Activated CD4-positive, alpha-beta T cell treated with anti-CD3 and anti-CD28 coated beads, Interleukin-2, amount 10 ng/mL, durations not matched to agents 24 days and 14 days (primary cell): ENCODE results near the gene RILP. TPM values are rescaled to one million over a fixed set of nuclear protein-coding genes. Genes with fewer than 3 reads are reported as not detected.

Experiments used
- DNase-seq: peaks from one replicate; pipeline ENCODE4 v3.0.0; 2022
- H3K27ac Mint-ChIP-seq: one replicate; pipeline ENCODE4 v1.8.0; 2022; ENCODE audit warnings: mild to moderate bottlenecking, mixed read lengths
- H3K27me3 Mint-ChIP-seq: one replicate; pipeline ENCODE4 v1.8.0; 2022; ENCODE audit warnings: mixed read lengths
- H3K36me3 Mint-ChIP-seq: one replicate; pipeline ENCODE4 v1.8.0; 2022; ENCODE audit warnings: low read depth, mild to moderate bottlenecking, mixed read lengths
- H3K4me1 Mint-ChIP-seq: one replicate; pipeline ENCODE4 v1.8.0; 2021; ENCODE audit warnings: mixed read lengths
- H3K4me3 Mint-ChIP-seq: one replicate; pipeline ENCODE4 v1.8.0; 2022; ENCODE audit warnings: mild to moderate bottlenecking, moderate library complexity, mixed read lengths
- H3K9me3 Mint-ChIP-seq: one replicate; pipeline ENCODE4 v1.8.0; 2021; ENCODE audit warnings: mixed read lengths
- intact Hi-C: fragments of 100-400 bp; cut with micrococcal nuclease; formaldehyde crosslinking; loops from one replicate; pipeline ENCODE4 v1.15.1; 2023
- total RNA-seq: library from RNA; stranded (reverse); gene quantifications from 2 replicates; pipeline ENCODE4 v1.2.3, GENCODE V29; 2022

The RILP gene
- total RNA-seq, 1 donor from 2014 or later, result 7.3 TPM

DNA sequence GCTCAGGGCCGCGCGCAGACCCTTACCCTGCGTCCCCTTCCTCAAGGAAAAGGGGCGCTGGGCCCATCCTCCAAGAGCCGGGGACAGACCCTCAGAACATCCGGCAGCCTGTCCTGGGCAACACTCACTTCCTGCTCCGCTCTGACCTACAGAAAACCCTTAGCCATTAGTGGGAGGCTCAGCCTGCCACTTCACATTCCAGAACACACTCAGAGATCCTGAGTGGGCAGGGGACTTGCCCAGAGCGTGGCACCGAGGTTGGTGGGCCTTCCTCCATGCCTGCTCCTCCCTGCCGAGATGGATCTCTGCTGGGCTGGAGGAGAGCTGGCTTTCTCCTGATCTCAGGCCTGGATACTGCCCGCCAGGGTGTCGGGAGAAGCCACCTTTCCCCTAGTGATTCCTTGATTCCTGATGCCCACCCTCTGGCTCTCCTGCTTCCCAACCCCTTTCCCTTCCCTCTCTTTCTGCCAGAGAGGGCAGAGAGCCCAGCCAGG lies 5.6 kb downstream of the RILP start:
- peak overlapping the region; percentile 92 for H3K27ac Mint-ChIP-seq
- peak overlapping the region; percentile 88 for H3K4me3 Mint-ChIP-seq
- peaks cover 27% of the 10 kb centered on the region for H3K4me1 Mint-ChIP-seq
- H3K36me3 Mint-ChIP-seq, result peaks cover 5% of the 10 kb centered on the region
- no peaks in the 10 kb centered on the region for H3K27me3 Mint-ChIP-seq
- no peaks in the 10 kb centered on the region for H3K9me3 Mint-ChIP-seq
- intact Hi-C loops, result no loop called here
- peak; percentile 65 for DNase-seq

DNA sequence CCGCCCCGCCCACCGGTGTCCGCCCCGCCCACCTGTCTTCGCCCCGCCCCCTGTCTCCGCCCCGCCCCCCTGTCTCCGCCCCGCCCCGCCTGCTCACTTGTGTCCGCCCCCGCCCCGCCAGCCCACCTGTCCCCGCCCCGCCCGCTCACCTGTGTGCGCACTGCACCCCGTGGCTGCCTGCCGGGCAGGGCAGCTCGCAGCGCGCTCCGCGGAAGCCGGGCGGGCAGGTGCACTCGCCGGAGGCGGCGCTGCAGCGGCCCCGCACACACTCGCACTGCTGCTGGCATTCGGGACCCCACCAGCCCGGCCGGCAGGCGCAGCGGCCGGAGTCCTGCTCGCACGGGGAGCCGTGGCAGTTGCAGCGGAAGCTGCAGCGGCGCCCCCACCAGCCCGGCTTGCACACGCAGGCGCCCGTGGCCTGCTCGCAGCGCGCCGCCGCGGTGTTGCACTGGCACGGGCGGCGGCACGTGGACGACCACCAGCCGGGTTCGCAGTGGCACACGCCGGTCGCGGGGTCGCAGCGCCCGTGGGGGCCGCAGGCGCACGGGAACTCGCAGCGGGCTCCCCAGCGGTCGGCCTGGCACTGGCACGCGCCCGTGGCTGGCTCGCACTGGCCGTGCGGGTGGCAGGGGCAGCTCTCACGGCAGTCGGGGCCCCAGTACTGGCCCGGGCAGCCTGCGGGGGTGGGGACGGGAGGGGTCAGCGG lies 6.2 kb downstream of the RILP start:
- peak; percentile 86 for DNase-seq
- intact Hi-C loops, result no loop called here
- Mint-ChIP-seq H3K4me1 (peaks cover 27% of the 10 kb centered on the region), H3K27me3 (no peaks in the 10 kb centered on the region), H3K9me3 (no peaks in the 10 kb centered on the region), H3K27ac (no peak overlapping the region), H3K36me3 (peaks cover 5% of the 10 kb centered on the region), H3K4me3 (peak overlapping the region; percentile 88)

- Mint-ChIP-seq H3K27me3 (no peaks in the 10 kb centered on the region), H3K27ac (no peak overlapping the region), H3K36me3 (peaks cover 10% of the 10 kb centered on the region), H3K4me1 (peaks cover 20% of the 10 kb centered on the region), H3K4me3 (no peak overlapping the region), H3K9me3 (no peaks in the 10 kb centered on the region)
- intact Hi-C loops, result no loop called here
- DNase-seq, result no peak
Observed at GRCh38 chr17:1641065-1641403, 8.6 kb downstream of the RILP start.

DNA sequence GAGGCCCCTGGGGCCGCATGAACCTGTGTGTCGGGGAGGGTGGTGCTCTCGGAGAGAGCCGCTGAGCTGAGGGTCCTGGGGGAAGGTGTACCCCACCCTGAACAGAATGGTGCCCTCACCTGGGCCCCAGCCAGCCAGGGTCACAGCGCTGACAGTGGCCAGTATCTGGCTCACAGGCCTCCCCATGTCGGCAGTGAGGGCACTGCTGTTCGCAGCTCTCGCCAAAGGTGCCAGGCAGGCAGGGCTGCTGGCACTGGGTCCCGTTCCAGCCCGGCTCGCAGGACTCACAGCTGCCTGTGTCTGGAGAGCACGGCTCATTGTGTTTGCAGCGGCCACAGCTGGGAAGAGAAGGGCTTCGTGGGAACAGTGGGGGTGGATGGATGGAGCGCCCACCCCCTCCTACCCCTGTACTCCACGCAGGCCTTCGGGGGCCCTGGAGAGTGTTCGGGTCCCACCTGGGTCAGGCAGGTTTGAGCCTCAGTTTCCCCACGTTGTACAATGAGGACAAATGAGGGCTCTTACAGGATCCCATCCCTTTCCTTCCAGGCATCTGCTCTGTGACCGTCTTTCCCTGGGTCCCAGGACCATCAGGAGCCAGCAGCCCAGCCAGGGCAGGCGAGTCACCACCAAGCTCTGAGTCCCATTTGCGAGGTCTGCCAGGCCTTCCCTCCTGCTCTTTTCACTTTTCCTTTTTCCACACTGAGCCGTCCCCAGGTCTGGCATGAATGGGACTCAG lies 9.2 kb downstream of the RILP start:
- intact Hi-C loops, result no loop called here
- peaks cover 15% of the 10 kb centered on the region for H3K4me1 Mint-ChIP-seq
- no peaks in the 10 kb centered on the region for H3K27me3 Mint-ChIP-seq
- no peak overlapping the region for H3K4me3 Mint-ChIP-seq
- H3K27ac Mint-ChIP-seq, result no peak overlapping the region
- H3K36me3 Mint-ChIP-seq, result peaks cover 9% of the 10 kb centered on the region
- DNase-seq, result no peak
- H3K9me3 Mint-ChIP-seq, result no peaks in the 10 kb centered on the region

DNA sequence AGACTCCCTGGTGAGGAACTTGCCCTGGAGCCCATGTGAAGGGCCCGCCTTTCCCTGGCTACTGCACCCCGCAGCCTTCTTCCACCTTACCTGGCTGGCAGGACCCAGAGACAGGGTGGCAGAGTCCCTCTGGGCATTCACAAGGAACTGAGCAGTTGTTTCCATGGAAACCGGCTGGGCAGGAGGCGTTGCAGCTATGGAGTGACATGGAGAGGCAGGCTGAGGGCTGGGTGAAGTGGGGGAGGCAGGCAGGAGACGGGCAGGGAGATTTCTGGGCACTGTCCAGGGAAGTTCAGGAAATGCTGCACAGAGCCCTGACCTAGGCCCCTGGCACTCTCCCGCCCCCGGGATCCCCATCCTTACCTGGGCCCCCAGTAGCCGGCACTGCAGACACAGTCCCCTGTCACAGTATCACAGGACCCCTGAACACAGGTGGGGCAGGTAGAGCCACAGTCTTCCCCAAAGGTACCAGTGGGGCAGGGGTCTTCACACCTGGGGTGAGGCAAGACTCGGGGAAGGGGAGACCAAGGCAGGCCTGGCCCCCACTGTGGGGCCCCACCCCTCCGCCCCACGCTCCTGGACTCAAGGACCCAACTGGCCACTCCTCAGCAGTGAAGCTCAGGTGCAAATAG lies 10.0 kb downstream of the RILP start:
- H3K36me3 Mint-ChIP-seq, result peaks cover 6% of the 10 kb centered on the region
- H3K27me3 Mint-ChIP-seq, result no peaks in the 10 kb centered on the region
- H3K27ac Mint-ChIP-seq, result no peak overlapping the region
- H3K4me3 Mint-ChIP-seq, result no peak overlapping the region
- H3K9me3 Mint-ChIP-seq, result no peaks in the 10 kb centered on the region
- intact Hi-C loops, result no loop called here
- no peak for DNase-seq
- H3K4me1 Mint-ChIP-seq, result peaks cover 10% of the 10 kb centered on the region

GRCh38 chr17:1638624-1639300 lies 10.9 kb downstream of the RILP start:
- no peak overlapping the region for H3K4me3 Mint-ChIP-seq
- DNase-seq, result no peak
- H3K27me3 Mint-ChIP-seq, result no peaks in the 10 kb centered on the region
- H3K27ac Mint-ChIP-seq, result no peak overlapping the region
- H3K36me3 Mint-ChIP-seq, result peaks cover 6% of the 10 kb centered on the region
- H3K9me3 Mint-ChIP-seq, result no peaks in the 10 kb centered on the region
- peaks cover 2% of the 10 kb centered on the region for H3K4me1 Mint-ChIP-seq
- intact Hi-C loops, result no loop called here

DNA sequence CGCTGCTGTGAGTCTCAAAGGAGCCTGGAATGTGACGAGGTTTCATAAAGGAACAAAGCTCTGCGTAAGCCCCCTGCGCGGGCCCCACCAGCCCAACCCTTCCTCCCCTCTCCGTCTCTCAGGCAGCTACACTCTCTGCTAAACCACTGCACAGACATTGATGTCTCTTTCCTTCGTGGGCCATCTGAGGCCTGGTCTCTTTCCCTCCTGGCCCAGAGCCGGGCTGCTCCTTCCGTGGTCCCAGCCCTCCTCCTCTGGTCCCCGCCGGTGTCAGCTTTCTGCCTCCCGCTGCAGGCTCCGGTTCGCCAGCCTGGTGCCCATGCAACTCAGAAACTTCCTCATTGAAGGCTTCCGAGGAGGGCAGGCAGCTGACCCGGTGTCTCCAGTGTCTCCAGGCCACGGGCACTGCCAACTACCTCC lies 11.5 kb downstream of the RILP start:
- Mint-ChIP-seq H3K4me3 (no peak overlapping the region), H3K36me3 (peaks cover 6% of the 10 kb centered on the region), H3K4me1 (peaks cover 2% of the 10 kb centered on the region), H3K27me3 (no peaks in the 10 kb centered on the region), H3K9me3 (no peaks in the 10 kb centered on the region), H3K27ac (no peak overlapping the region)
- no peak for DNase-seq
- intact Hi-C loops, result no loop called here

- H3K36me3 Mint-ChIP-seq, result peaks cover 6% of the 10 kb centered on the region
Observed at GRCh38 chr17:1636732-1637285, 12.9 kb downstream of the RILP start.

GRCh38 chr17:1635675-1636465 lies 13.8 kb downstream of the RILP start:
- Mint-ChIP-seq H3K27me3 (peaks cover 6% of the 10 kb centered on the region), H3K27ac (no peak overlapping the region), H3K36me3 (peaks cover 6% of the 10 kb centered on the region), H3K9me3 (no peaks in the 10 kb centered on the region), H3K4me3 (no peak overlapping the region), H3K4me1 (peaks cover under 1% of the 10 kb centered on the region)
- intact Hi-C loops, result no loop called here
- DNase-seq, result no peak

More at GRCh38 chr17:1636732-1637285, 12.9 kb downstream of the RILP start:
- intact Hi-C loops, result no loop called here
- DNase-seq, result no peak
- Mint-ChIP-seq H3K27me3 (no peaks in the 10 kb centered on the region), H3K9me3 (no peaks in the 10 kb centered on the region), H3K4me1 (peaks cover 2% of the 10 kb centered on the region), H3K4me3 (no peak overlapping the region), H3K27ac (no peak overlapping the region)

DNA sequence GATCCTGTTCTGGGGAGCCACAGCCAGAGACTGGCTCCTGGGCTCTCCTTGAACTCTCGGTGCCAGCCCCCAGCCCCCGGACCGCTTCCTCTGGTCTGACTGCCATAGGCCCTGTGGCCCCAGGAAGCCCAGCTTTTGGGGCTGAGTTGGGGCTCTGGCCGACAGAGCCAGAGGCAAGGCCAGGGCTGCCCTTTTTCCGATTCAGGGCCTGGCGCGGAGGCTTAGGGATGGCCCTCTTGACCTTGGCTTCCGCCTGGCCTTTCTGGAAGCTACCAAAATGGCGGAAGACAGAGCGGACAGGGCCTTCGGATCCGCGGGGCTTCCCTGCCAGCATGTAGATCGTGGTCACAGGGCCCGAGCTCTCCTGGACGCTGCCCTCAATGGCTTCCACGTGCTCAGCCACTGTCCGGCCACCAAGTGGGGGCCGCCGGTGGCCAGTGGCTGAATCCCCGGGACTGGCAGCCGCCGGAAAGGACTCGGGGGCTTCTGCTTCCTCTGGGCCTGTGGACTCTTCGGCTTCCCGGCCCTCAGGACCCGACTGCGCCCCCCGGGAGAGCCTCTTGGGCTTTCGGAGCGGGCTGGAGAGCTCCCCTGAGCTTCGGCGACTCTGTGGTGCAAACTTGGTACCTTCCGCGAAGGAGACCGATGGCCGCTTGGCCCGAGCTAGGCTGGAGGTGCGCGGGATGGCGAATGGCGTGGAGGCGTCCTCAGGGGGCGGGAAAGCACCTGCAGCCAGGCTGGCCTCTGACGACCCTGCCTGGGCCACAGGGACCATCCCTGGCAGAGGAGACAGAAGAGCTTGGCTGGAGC lies 14.6 kb downstream of the RILP start:
- Mint-ChIP-seq H3K4me3 (no peak overlapping the region), H3K27ac (no peak overlapping the region), H3K4me1 (peaks cover 3% of the 10 kb centered on the region), H3K36me3 (peaks cover 6% of the 10 kb centered on the region), H3K27me3 (peaks cover 14% of the 10 kb centered on the region), H3K9me3 (no peaks in the 10 kb centered on the region)
- intact Hi-C loops, result no loop called here
- DNase-seq, result no peak

DNA sequence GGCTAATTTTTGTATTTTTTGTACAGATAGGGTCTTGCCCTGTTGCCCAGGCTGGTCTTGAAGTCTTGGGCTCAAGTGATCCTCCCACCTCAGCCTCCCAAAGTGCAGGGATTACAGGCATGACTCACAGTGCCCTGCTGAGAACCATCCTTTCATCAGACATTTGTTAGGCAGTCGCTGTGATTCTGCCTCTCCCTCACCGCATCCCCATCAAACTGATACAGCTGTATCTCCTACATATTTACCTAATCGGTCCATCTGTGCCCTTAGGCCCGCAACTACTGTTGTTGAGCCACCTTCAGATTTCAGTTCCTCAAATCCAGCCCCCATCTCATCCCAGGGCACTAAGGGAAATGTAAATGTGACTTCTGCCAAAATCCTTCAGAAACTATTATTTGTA lies 19.0 kb downstream of the RILP start:
- Mint-ChIP-seq H3K9me3 (no peaks in the 10 kb centered on the region), H3K27me3 (peaks cover 37% of the 10 kb centered on the region), H3K27ac (no peak overlapping the region), H3K4me3 (peak overlapping the region; percentile 88), H3K36me3 (no peaks in the 10 kb centered on the region), H3K4me1 (peaks cover 25% of the 10 kb centered on the region)
- intact Hi-C loops, result no loop called here
- DNase-seq, result no peak

DNA sequence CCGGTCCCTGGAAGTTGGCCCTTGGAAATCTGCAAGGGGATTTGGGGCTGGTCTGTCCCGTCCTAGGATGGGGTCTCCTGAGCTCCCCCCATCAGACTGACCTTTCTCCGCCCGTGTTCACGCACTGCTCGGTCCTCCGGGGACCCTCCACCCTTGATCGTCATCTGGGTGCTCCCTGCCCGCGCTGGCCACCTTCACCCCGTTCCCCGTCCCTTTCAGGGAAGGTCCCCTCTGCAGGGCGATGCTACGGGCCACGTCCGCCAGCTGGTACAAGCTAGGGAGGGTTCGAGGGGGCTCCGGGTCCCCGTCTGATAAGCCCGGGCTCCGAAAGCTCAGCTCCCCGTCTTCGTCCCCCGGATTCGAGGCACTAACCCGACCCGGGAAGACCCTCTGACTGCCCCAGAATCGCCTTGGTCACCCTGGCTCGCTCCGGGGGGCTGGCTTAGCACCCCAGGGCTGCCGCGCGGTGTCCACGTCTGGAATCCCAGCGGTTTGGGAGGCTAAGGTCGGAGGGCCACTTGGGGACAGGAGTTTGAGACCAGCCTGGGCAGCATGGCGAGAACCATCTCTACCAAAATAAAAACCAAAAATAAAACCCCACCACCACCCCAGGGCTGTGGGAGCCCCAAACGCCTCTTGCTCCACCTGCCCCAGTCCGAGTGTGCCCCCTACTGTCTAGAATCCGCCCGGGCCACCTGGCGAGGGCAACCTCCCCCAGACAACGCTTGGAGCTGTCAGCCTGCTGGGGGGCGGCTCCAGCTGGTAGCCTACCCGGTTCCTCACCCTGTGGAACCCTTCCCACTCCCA lies 20.0 kb downstream of the RILP start:
- intact Hi-C loops, result loop anchor here (2.0 to 10.0 kb wide), 2 partner anchors 63 to 255 kb away; no protein-coding TSS in a partner anchor
- no peaks in the 10 kb centered on the region for H3K9me3 Mint-ChIP-seq
- H3K4me3 Mint-ChIP-seq, result peak overlapping the region; percentile 88
- peaks cover 25% of the 10 kb centered on the region for H3K4me1 Mint-ChIP-seq
- no peaks in the 10 kb centered on the region for H3K36me3 Mint-ChIP-seq
- peak; percentile 93 for DNase-seq
- peaks cover 42% of the 10 kb centered on the region for H3K27me3 Mint-ChIP-seq
- H3K27ac Mint-ChIP-seq, result peak overlapping the region; percentile 85
